Measurements from ENCODE around the gene TRA2A.

Gene TRA2A

GRCh38 chr7:23469150-23469960 is 62.4 kb downstream of the TRA2A start:
- DNase-seq = peak; percentile 71

GRCh38 chr7:23468526-23469149 is 63.1 kb downstream of the TRA2A start:
- peak; percentile 67 for DNase-seq

- DNase-seq = peak; percentile 56
These were observed 63.8 kb downstream of the TRA2A start for GRCh38 chr7:23467806-23468525.

GRCh38 chr7:23467291-23467805 is 64.4 kb downstream of the TRA2A start:
- DNase-seq = no peak

- no peak for DNase-seq
These were observed 68.9 kb downstream of the TRA2A start for GRCh38 chr7:23462846-23463245.

- no peak for DNase-seq
These were observed 73.7 kb downstream of the TRA2A start for GRCh38 chr7:23458044-23458443.

GRCh38 chr7:23456093-23456492 is 75.7 kb downstream of the TRA2A start:
- no peak for DNase-seq

GRCh38 chr7:23454881-23455526 is 76.8 kb downstream of the TRA2A start:
- DNase-seq = no peak

Measured in activated CD8-positive, alpha-beta memory T cell treated with anti-CD3 and anti-CD28 coated beads, Interleukin-2, amount 50 U/mL, for 48 hours (primary cell).